Sigmoid colon (tissue), 4 donors: ENCODE results near the gene ADAM33.

Source experiments
- EP300 ChIP-seq, 4 donors: sonication (generic); formaldehyde crosslinking; IDR thresholded peaks; one replicate each; pipeline ENCODE4 v1.6.1; 2017; ENCODE audit warnings: antibody characterized with exemption in 4 of 4
- POLR2A ChIP-seq, 2 donors: fragments of 450-650 bp; IDR thresholded peaks; one replicate each; pipeline ENCODE4 v1.6.1; 2016; ENCODE audit warnings: antibody characterized with exemption in 2 of 2, mild to moderate bottlenecking in 2 of 2, moderate library complexity in 2 of 2
- POLR2AphosphoS5 ChIP-seq, 4 donors: sonication (generic); formaldehyde crosslinking; IDR thresholded peaks; one replicate each; pipeline ENCODE4 v1.6.1; 2017; ENCODE audit warnings: antibody characterized with exemption in 4 of 4
- TF ChIP-seq, protein P1 (sequence below), 4 experiments: fragments of 450-650 bp in 3 of 4; fragments of 200-600 bp in 1 of 4; IDR thresholded peaks; one replicate each; pipeline ENCODE4 v1.5.1; 2016 to 2019; ENCODE audit warnings: antibody characterized with exemption in 4 of 4, mild to moderate bottlenecking in 3 of 4, moderate library complexity in 2 of 4

GRCh38 chr20:3706774-3707507 is 25.1 kb upstream of the ADAM33 start:
- TF ChIP-seq, protein P1, sequence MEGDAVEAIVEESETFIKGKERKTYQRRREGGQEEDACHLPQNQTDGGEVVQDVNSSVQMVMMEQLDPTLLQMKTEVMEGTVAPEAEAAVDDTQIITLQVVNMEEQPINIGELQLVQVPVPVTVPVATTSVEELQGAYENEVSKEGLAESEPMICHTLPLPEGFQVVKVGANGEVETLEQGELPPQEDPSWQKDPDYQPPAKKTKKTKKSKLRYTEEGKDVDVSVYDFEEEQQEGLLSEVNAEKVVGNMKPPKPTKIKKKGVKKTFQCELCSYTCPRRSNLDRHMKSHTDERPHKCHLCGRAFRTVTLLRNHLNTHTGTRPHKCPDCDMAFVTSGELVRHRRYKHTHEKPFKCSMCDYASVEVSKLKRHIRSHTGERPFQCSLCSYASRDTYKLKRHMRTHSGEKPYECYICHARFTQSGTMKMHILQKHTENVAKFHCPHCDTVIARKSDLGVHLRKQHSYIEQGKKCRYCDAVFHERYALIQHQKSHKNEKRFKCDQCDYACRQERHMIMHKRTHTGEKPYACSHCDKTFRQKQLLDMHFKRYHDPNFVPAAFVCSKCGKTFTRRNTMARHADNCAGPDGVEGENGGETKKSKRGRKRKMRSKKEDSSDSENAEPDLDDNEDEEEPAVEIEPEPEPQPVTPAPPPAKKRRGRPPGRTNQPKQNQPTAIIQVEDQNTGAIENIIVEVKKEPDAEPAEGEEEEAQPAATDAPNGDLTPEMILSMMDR (IDR thresholded peaks at IDR 0.05): no peak
- TF ChIP-seq POLR2A (IDR thresholded peaks at IDR 0.05) (no peak), POLR2AphosphoS5 (IDR thresholded peaks at IDR 0.05) (no peak), EP300 (IDR thresholded peaks at IDR 0.05) (no peak)
